H9 (cell line): ENCODE measurements around the gene RABGAP1L. TPM values are rescaled to one million over a fixed set of nuclear protein-coding genes. Genes with fewer than 3 reads are reported as not detected.

ENCODE experiments used
- DNase-seq: peaks from one replicate; pipeline ENCODE4 v3.0.0-alpha.2; 2017
- H2AFZ ChIP-seq: one replicate; pipeline ENCODE4 v1.6.1; 2013; ENCODE audit warnings: mild to moderate bottlenecking, low read length, control low read depth, moderate library complexity
- H2AK5ac ChIP-seq: 2 replicates; pipeline ENCODE4 v1.6.1; 2013; ENCODE audit warnings: low read length, control low read depth, mixed read lengths; ENCODE audit not compliant: insufficient read length
- H2BK120ac ChIP-seq: one replicate; pipeline ENCODE4 v1.6.1; 2013; ENCODE audit warnings: low read depth, mild to moderate bottlenecking, low read length, control low read depth, inconsistent platforms; ENCODE audit not compliant: poor library complexity, severe bottlenecking
- H2BK12ac ChIP-seq: 2 replicates; pipeline ENCODE4 v1.6.1; 2013; ENCODE audit warnings: low read length, control low read depth, mixed read lengths, low read depth; ENCODE audit not compliant: insufficient read length
- H2BK15ac ChIP-seq: 2 replicates; pipeline ENCODE4 v1.6.1; 2013; ENCODE audit warnings: low read depth, low read length, control low read depth
- H2BK20ac ChIP-seq: one replicate; pipeline ENCODE4 v1.6.1; 2013; ENCODE audit warnings: low read depth, mild to moderate bottlenecking, low read length, control low read depth, inconsistent platforms; ENCODE audit not compliant: poor library complexity, severe bottlenecking
- H2BK5ac ChIP-seq: 2 replicates; pipeline ENCODE4 v1.6.1; 2013; ENCODE audit warnings: low read length, control low read depth, mixed read lengths; ENCODE audit not compliant: insufficient read length
- H3K14ac ChIP-seq: 2 replicates; pipeline ENCODE4 v1.6.1; 2013; ENCODE audit warnings: low read length, control low read depth; ENCODE audit not compliant: insufficient read depth
- H3K18ac ChIP-seq: 2 replicates; pipeline ENCODE4 v1.6.1; 2013; ENCODE audit warnings: low read depth, mild to moderate bottlenecking, mixed read lengths, low read length, control low read depth; ENCODE audit not compliant: insufficient read length
- H3K23ac ChIP-seq: 2 replicates; pipeline ENCODE4 v1.6.1; 2013; ENCODE audit warnings: low read length, control low read depth, mixed read lengths, low read depth; ENCODE audit not compliant: insufficient read length
- H3K23me2 ChIP-seq: 2 replicates; pipeline ENCODE4 v1.6.1; 2013; ENCODE audit warnings: low read depth, mild to moderate bottlenecking, mixed read lengths, low read length, control low read depth; ENCODE audit not compliant: insufficient read length, poor library complexity, severe bottlenecking
- H3K27ac ChIP-seq: 2 replicates; pipeline ENCODE4 v1.5.1; 2013; ENCODE audit warnings: low read length, control low read depth, mixed read lengths, low read depth; ENCODE audit not compliant: insufficient read length
- H3K27me3 ChIP-seq: 2 replicates; pipeline ENCODE4 v1.6.1; 2013; ENCODE audit warnings: low read length, control low read depth, inconsistent platforms; ENCODE audit not compliant: insufficient read depth
- H3K4ac ChIP-seq: 2 replicates; pipeline ENCODE4 v1.6.1; 2013; ENCODE audit warnings: low read depth, mild to moderate bottlenecking, control low read depth, inconsistent platforms, low read length, moderate library complexity
- H3K4me1 ChIP-seq: 2 replicates; pipeline ENCODE4 v1.6.1; 2013; ENCODE audit warnings: low read length, control low read depth, inconsistent platforms; ENCODE audit not compliant: insufficient read depth
- H3K4me2 ChIP-seq: 2 replicates; pipeline ENCODE4 v1.6.1; 2013; ENCODE audit warnings: low read length, control low read depth, mixed read lengths; ENCODE audit not compliant: insufficient read length, insufficient read depth
- H3K56ac ChIP-seq: 2 replicates; pipeline ENCODE4 v1.6.1; 2013; ENCODE audit warnings: low read depth, mild to moderate bottlenecking, mixed read lengths, low read length, control low read depth; ENCODE audit not compliant: insufficient read length
- H3K79me1 ChIP-seq: 2 replicates; pipeline ENCODE4 v1.6.1; 2013; ENCODE audit warnings: low read depth, mild to moderate bottlenecking, moderate library complexity, low read length, control low read depth, inconsistent platforms; ENCODE audit not compliant: insufficient read depth, poor library complexity, severe bottlenecking
- H3K79me2 ChIP-seq: 2 replicates; pipeline ENCODE4 v1.6.1; 2013; ENCODE audit warnings: low read length, control low read depth, inconsistent platforms; ENCODE audit not compliant: insufficient read depth
- H3K9ac ChIP-seq: 2 replicates; pipeline ENCODE4 v1.6.1; 2013; ENCODE audit warnings: low read length, control low read depth, mixed read lengths; ENCODE audit not compliant: insufficient read length; ENCODE audit errors: extremely low read depth
- H3K9me3 ChIP-seq: one replicate; pipeline ENCODE4 v1.6.1; 2013; ENCODE audit warnings: low read depth, low read length, inconsistent platforms; ENCODE audit not compliant: control insufficient read depth
- H3T11ph ChIP-seq: one replicate; pipeline ENCODE4 v1.6.1; 2013; ENCODE audit warnings: mild to moderate bottlenecking, low read length, control low read depth, inconsistent platforms
- H4K20me1 ChIP-seq: one replicate; pipeline ENCODE4 v1.6.1; 2013; ENCODE audit not compliant: control insufficient read depth, insufficient read length, insufficient read depth
- H4K5ac ChIP-seq: 2 replicates; pipeline ENCODE4 v1.6.1; 2013; ENCODE audit warnings: low read depth, mild to moderate bottlenecking, mixed read lengths, low read length, control low read depth; ENCODE audit not compliant: insufficient read length
- H4K8ac ChIP-seq: replicated peaks from 2 replicates; pipeline ENCODE4 v1.6.1; 2013; ENCODE audit warnings: low read length, control low read depth, mixed read lengths, low read depth; ENCODE audit not compliant: insufficient read length
- H4K91ac ChIP-seq: 2 replicates; pipeline ENCODE4 v1.6.1; 2013; ENCODE audit warnings: low read depth, mild to moderate bottlenecking, moderate library complexity, mixed read lengths, low read length, control low read depth; ENCODE audit not compliant: insufficient read length
- H3K27ac Mint-ChIP-seq, 3 experiments: 2 replicates in 2 of 3; 3 replicates in 1 of 3; pipeline ENCODE4 v1.8.0; 2020 to 2021; ENCODE audit warnings: mixed read lengths in 3 of 3, mild to moderate bottlenecking in 1 of 3, moderate library complexity in 1 of 3
- H3K27me3 Mint-ChIP-seq: 2 replicates; pipeline ENCODE4 v1.8.0; 2021; ENCODE audit warnings: low read depth, mild to moderate bottlenecking, moderate library complexity, mixed read lengths
- H3K36me3 Mint-ChIP-seq, 3 experiments: 2 replicates in 2 of 3; 3 replicates in 1 of 3; pipeline ENCODE4 v1.8.0; 2020 to 2021; ENCODE audit warnings: low read depth in 3 of 3, mixed read lengths in 3 of 3; ENCODE audit not compliant: insufficient read depth in 1 of 3
- H3K4me1 Mint-ChIP-seq, 2 experiments: 2 replicates each; pipeline ENCODE4 v1.8.0; 2020; ENCODE audit warnings: mixed read lengths in 2 of 2
- H3K4me3 Mint-ChIP-seq, 2 experiments: 2 replicates in 1 of 2; 3 replicates in 1 of 2; pipeline ENCODE4 v1.8.0; 2020 to 2021; ENCODE audit warnings: mild to moderate bottlenecking in 2 of 2, mixed read lengths in 2 of 2, moderate library complexity in 1 of 2
- H3K9me3 Mint-ChIP-seq, 2 experiments: 2 replicates in 1 of 2; 3 replicates in 1 of 2; pipeline ENCODE4 v1.8.0; 2020; ENCODE audit warnings: mild to moderate bottlenecking in 2 of 2, mixed read lengths in 2 of 2, moderate library complexity in 1 of 2
- CTCF ChIP-seq: fragments of 200-600 bp; sonication (generic); conservative IDR thresholded peaks from 3 replicates; pipeline ENCODE4 v1.8.0; 2021; ENCODE audit warnings: antibody characterized with exemption, mild to moderate bottlenecking
- total RNA-seq: library from RNA; stranded (reverse); gene quantifications from 2 replicates; pipeline ENCODE4 v1.2.1, GENCODE V29; 2021

RABGAP1L gene
- total RNA-seq, 1 experiment from 2014 or later = 147 TPM

- no peaks in the 10 kb centered on the region for H3K23me2 ChIP-seq
- H3K4me3 Mint-ChIP-seq = no peak overlapping the region
- H3K4me1 ChIP-seq = no peaks in the 10 kb centered on the region; the same call in 1 of the 2 replicates
Observed at GRCh38 chr1:174819596-174819995, 660.3 kb downstream of the RABGAP1L start.

More at GRCh38 chr1:174819596-174819995, 660.3 kb downstream of the RABGAP1L start:
- no peaks in the 10 kb centered on the region for H3K9me3 Mint-ChIP-seq
- peaks cover 14% of the 10 kb centered on the region in 2 experiments for H3K4me1 Mint-ChIP-seq
- H3K23ac ChIP-seq = no peak overlapping the region
- H3K27ac Mint-ChIP-seq = no peak overlapping the region
- no peaks in the 10 kb centered on the region for H4K20me1 ChIP-seq
- no peak overlapping the region for H2AK5ac ChIP-seq
- H2BK5ac ChIP-seq = no peak overlapping the region
- H3K9ac ChIP-seq = no peak overlapping the region
- H3K18ac ChIP-seq = no peak overlapping the region
- no peak for TF ChIP-seq CTCF
- H3K79me2 ChIP-seq = no peaks in the 10 kb centered on the region
- H3K27me3 Mint-ChIP-seq = no peaks in the 10 kb centered on the region
- H2BK20ac ChIP-seq = no peak overlapping the region
- H3K9me3 ChIP-seq = no peaks in the 10 kb centered on the region
- no peak for DNase-seq
- no peak overlapping the region for H2BK120ac ChIP-seq
- H2BK15ac ChIP-seq = no peak overlapping the region
- no peak overlapping the region for H2AFZ ChIP-seq
- H4K91ac ChIP-seq = no peak overlapping the region
- H3T11ph ChIP-seq = no peak overlapping the region
- H3K56ac ChIP-seq = no peak overlapping the region
- H3K4ac ChIP-seq = no peak overlapping the region
- no peaks in the 10 kb centered on the region for H3K79me1 ChIP-seq
- H4K5ac ChIP-seq = no peak overlapping the region
- no peak overlapping the region for H2BK12ac ChIP-seq
- H3K14ac ChIP-seq = no peak overlapping the region
- no peaks in the 10 kb centered on the region for H3K27me3 ChIP-seq
- H3K36me3 Mint-ChIP-seq = no peaks in the 10 kb centered on the region
- H4K8ac ChIP-seq = no peak overlapping the region
- H3K27ac ChIP-seq = no peak overlapping the region
- no peak overlapping the region for H3K4me2 ChIP-seq
